Breast epithelium (tissue), 4 donors: Measurements from ENCODE around the gene C14orf180. TPM values are rescaled to one million over a fixed set of nuclear protein-coding genes. Genes with fewer than 3 reads are reported as not detected.

ENCODE experiments used
- DNase-seq, 2 donors: peaks; one replicate each; pipeline ENCODE4 v3.0.0-alpha.2; 2019; ENCODE audit warnings: low spot score in 2 of 2
- H3K27ac ChIP-seq, 2 donors: fragments of 200-600 bp; sonication (generic) in 1 of 2; one replicate each; pipeline ENCODE4 v1.5.1; 2016 to 2019; ENCODE audit warnings: mild to moderate bottlenecking in 1 of 2
- H3K27me3 ChIP-seq, 2 donors: fragments of 200-600 bp; sonication (generic) in 1 of 2; one replicate each; pipeline versions ENCODE4 v1.5.1 to v1.6.0; 2017 to 2019; ENCODE audit warnings: control low read depth in 1 of 2, mild to moderate bottlenecking in 1 of 2
- H3K36me3 ChIP-seq: fragments of 200-600 bp; one replicate; pipeline ENCODE4 v1.5.1; 2019
- H3K4me1 ChIP-seq, 2 donors: fragments of 200-600 bp; sonication (generic); one replicate each; pipeline ENCODE4 v1.5.1; 2016 to 2019; ENCODE audit warnings: control low read depth in 1 of 2
- H3K4me3 ChIP-seq, 3 donors: fragments of 200-600 bp; sonication (generic); 1 replicate in 2 of 3; 2 replicates in 1 of 3; pipeline ENCODE4 v1.5.1; 2016 to 2019; ENCODE audit warnings: mild to moderate bottlenecking in 3 of 3, moderate library complexity in 2 of 3
- H3K9me3 ChIP-seq, 2 donors: fragments of 200-600 bp; sonication (generic) in 1 of 2; one replicate each; pipeline ENCODE4 v1.5.1; 2016 to 2019; ENCODE audit warnings: control low read depth in 1 of 2
- POLR2A ChIP-seq: fragments of 450-650 bp; IDR thresholded peaks from one replicate; pipeline ENCODE4 v1.6.1; 2016; ENCODE audit warnings: antibody characterized with exemption, mild to moderate bottlenecking, moderate library complexity
- POLR2AphosphoS5 ChIP-seq, 3 donors: sonication (generic); formaldehyde crosslinking; IDR thresholded peaks; one replicate each; pipeline ENCODE4 v1.6.1; 2017; ENCODE audit warnings: antibody characterized with exemption in 3 of 3
- intact Hi-C: fragments of 100-400 bp; cut with DNase I; formaldehyde crosslinking; loops from one replicate; pipeline ENCODE4 v1.15.1; 2023; ENCODE audit warnings: low total_unique reads
- total RNA-seq, 3 donors: library from RNA; depleted of rRNA; stranded (reverse); fragments of >200 nt; gene quantifications; one replicate each; pipeline ENCODE4 v1.1.0, GENCODE V29; 2016
- TF ChIP-seq, protein P1 (sequence below), 3 donors: fragments of 450-650 bp; IDR thresholded peaks; one replicate each; pipeline ENCODE4 v1.5.1; 2016 to 2017; ENCODE audit warnings: antibody characterized with exemption in 3 of 3, mild to moderate bottlenecking in 3 of 3, moderate library complexity in 3 of 3

C14orf180 gene
- total RNA-seq: 10 to 100 TPM in 1 of 3 donors, 1 to 10 TPM in 2; 1.3 to 32.3 (median 4.2) TPM

DNA sequence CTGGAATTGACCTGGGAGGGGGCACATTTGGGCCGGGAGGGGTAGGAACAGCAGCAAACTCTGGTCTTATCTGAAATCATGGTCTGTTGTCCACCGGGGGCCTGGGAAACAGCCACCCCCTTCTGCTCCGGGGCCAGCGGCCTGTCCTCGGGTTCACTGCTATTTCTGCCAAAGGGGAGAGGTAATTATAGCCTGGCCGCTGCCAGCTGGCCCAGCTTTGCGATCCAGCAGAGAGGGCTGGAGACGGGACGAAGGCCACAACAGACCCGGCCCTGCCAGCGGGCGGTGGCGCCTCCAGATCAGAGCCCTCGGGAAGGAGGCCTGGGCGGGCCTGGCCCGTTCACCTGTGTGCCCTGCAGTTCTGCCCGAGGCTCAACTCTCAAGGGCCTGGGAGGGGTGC is at the start of gene C14orf180:
Gene C14orf180 (plus strand): TSS at position 258 of the 400 bp plus-strand sequence. CDS start 6,667 bp downstream, outside the sequence.
- H3K27ac ChIP-seq: no peak within 1 kb of the TSS
- no peak for DNase-seq
- H3K9me3 ChIP-seq: no peaks in the 10 kb centered on the region
- H3K4me3 ChIP-seq: no peak within 1 kb of the TSS
- TF ChIP-seq POLR2AphosphoS5 (IDR thresholded peaks at IDR 0.05) (no peak), POLR2A (no peak)
- TF ChIP-seq, protein P1, sequence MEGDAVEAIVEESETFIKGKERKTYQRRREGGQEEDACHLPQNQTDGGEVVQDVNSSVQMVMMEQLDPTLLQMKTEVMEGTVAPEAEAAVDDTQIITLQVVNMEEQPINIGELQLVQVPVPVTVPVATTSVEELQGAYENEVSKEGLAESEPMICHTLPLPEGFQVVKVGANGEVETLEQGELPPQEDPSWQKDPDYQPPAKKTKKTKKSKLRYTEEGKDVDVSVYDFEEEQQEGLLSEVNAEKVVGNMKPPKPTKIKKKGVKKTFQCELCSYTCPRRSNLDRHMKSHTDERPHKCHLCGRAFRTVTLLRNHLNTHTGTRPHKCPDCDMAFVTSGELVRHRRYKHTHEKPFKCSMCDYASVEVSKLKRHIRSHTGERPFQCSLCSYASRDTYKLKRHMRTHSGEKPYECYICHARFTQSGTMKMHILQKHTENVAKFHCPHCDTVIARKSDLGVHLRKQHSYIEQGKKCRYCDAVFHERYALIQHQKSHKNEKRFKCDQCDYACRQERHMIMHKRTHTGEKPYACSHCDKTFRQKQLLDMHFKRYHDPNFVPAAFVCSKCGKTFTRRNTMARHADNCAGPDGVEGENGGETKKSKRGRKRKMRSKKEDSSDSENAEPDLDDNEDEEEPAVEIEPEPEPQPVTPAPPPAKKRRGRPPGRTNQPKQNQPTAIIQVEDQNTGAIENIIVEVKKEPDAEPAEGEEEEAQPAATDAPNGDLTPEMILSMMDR (IDR thresholded peaks at IDR 0.05): no peak
- intact Hi-C loops: no loop called here
- H3K27me3 ChIP-seq: peaks cover 0 to 61% of the 10 kb centered on the region in 2 donors
- peaks cover 4 to 5% of the 10 kb centered on the region in 2 donors for H3K4me1 ChIP-seq
- H3K36me3 ChIP-seq: no peaks in the 10 kb centered on the region

DNA sequence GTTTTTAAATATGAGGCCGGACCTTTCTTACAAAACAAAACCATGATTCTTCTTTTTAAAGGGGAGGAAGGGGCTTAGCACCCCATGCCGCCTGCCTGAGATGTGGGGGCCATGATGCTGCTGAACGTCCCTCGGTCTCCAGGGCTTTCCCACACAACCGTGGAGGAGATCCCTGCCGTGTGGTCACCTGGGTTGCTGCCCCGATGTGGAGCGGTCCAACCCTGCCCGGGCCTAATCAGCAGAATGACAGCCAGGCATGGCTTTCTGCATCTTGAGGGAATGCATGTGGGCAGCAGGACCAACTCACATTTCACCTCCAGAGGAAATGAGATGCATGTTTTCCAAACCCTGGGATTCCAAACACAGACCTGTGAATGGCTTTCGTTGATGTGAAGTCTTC is 48.9 kb upstream of the C14orf180 start:
- DNase-seq: no peak
- TF ChIP-seq, protein P1 (IDR thresholded peaks at IDR 0.05): no peak
- TF ChIP-seq POLR2AphosphoS5 (IDR thresholded peaks at IDR 0.05): no peak
- no peak for TF ChIP-seq POLR2A

DNA sequence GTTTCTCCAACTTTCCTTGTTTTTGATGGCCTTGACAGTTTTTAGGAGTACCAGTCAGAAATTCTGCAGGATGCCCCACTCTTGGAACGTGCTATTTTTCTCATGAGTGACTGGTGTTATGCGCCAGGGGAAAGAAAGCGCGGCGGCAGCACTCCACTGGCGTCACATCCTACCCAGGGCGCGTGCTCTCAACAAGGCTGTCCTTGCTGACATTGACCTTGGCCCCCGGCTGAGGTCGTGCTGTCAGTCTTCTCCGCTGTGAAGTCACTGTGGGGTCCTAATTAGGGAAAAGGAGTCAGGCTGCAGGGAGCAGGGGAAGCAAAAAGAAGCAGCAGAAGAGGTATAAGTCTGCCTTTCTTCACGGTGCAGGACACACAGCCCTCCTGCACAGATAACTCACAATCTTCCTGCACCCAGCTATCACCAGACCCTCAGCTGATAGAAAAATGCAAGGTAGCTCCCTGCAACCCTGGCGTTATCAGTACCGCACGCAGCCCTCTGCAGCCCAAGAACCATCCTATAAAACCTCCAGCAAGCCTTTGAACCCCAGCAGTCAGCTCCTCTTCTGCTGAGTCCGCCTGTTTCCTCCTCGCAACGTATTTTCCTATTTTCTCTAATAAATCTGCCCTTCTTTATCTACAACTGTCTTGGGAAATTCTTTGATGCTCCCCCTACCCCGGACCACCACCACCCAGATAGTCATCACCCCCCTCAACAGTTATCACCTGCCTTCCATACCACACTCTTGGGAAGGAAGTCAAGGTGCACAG is 48.0 kb upstream of the C14orf180 start:
- no peak overlapping the region for H3K27ac ChIP-seq
- no peaks in the 10 kb centered on the region for H3K4me1 ChIP-seq
- intact Hi-C loops: no loop called here
- no peaks in the 10 kb centered on the region for H3K36me3 ChIP-seq
- DNase-seq: no peak
- no peak overlapping the region for H3K4me3 ChIP-seq
- TF ChIP-seq, protein P1 (IDR thresholded peaks at IDR 0.05): no peak
- TF ChIP-seq POLR2A (no peak), POLR2AphosphoS5 (IDR thresholded peaks at IDR 0.05) (no peak)
- H3K27me3 ChIP-seq: peaks cover 0 to 9% of the 10 kb centered on the region in 2 donors
- H3K9me3 ChIP-seq: peaks cover 6 to 14% of the 10 kb centered on the region in 2 donors

More for the DNA sequence above, 48.9 kb upstream of the C14orf180 start:
- Histone ChIP-seq H3K27ac (no peak overlapping the region), H3K36me3 (no peaks in the 10 kb centered on the region), H3K9me3 (peaks cover 6 to 15% of the 10 kb centered on the region in 2 donors), H3K4me1 (no peaks in the 10 kb centered on the region), H3K27me3 (peaks cover 0 to 9% of the 10 kb centered on the region in 2 donors), H3K4me3 (no peak overlapping the region)
- intact Hi-C loops: no loop called here

DNA sequence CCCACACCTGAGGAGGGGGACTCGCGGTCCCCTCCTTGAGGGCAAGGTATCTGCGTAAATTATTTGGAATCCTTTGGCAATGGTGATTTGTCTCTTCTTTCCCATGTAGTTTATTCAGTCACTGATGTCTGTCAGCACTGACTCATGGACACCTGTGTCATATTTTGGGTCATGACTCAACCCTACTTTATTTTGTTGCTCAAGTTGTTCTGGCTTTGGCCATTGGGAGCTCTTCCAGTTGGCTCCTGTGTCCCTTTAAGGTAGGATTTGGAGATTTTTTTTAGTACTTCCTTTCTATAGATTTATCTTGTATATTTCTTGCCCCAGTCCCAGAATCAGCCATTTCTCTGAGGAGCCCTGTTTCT is 47.4 kb upstream of the C14orf180 start:
- TF ChIP-seq POLR2AphosphoS5 (IDR thresholded peaks at IDR 0.05) (no peak), POLR2A (no peak)
- TF ChIP-seq, protein P1 (IDR thresholded peaks at IDR 0.05): no peak
- Histone ChIP-seq H3K9me3 (peaks cover 6 to 14% of the 10 kb centered on the region in 2 donors), H3K4me3 (no peak overlapping the region), H3K27me3 (peaks cover 0 to 9% of the 10 kb centered on the region in 2 donors), H3K27ac (no peak overlapping the region), H3K36me3 (no peaks in the 10 kb centered on the region), H3K4me1 (no peaks in the 10 kb centered on the region)
- intact Hi-C loops: no loop called here
- no peak for DNase-seq

DNA sequence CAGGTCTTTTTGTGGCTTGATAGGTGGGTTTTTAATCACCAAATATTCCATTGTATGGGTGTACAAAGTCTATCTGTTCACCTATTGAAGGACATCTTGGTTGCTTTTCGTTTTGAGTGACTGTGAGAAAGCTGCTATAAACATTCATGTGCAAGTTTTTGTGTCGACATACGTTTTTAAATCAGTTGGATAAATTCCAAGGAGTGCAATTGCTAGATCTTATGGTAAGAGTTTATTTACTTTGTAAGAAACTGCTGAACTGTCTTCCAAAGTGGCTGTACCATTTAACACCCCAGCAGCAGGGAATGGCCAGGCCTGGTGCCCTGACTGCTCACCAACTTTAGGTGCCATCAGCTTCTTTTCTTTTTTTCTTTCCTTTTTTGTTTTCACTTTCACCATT is 45.5 kb upstream of the C14orf180 start:
- intact Hi-C loops: no loop called here
- no peak overlapping the region for H3K4me3 ChIP-seq
- no peak for DNase-seq
- H3K4me1 ChIP-seq: no peaks in the 10 kb centered on the region
- no peaks in the 10 kb centered on the region for H3K36me3 ChIP-seq
- H3K9me3 ChIP-seq: no peaks in the 10 kb centered on the region
- H3K27ac ChIP-seq: no peak overlapping the region
- TF ChIP-seq, protein P1 (IDR thresholded peaks at IDR 0.05): no peak
- TF ChIP-seq POLR2A (no peak), POLR2AphosphoS5 (IDR thresholded peaks at IDR 0.05) (no peak)
- peaks cover 0 to 7% of the 10 kb centered on the region in 2 donors for H3K27me3 ChIP-seq
